ENCODE results near the gene INSR.

GRCh38 chr19:7257148-7258040 is 36.8 kb downstream of the INSR start:
- TF ChIP-seq CTCF (IDR thresholded peaks at IDR 0.05; ENCODE audit: insufficient read depth, low read depth, low read length), result no peak
- no peak for TF ChIP-seq EZH2 (IDR thresholded peaks at IDR 0.05; ENCODE audit: insufficient read depth, low read length)

Measured in astrocyte (in vitro differentiated cells and primary cell).